ENCODE data around the gene CPXM2.
"Not testable (repeated sequence)": the region's sequence is repeated elsewhere in the genome, so short reads cannot be mapped to it uniquely, and the experiment has no call there.

CPXM2 gene

GRCh38 chr10:123766012-123766411, 125.6 kb downstream of the CPXM2 start:
- DNase-seq: no peak

GRCh38 chr10:123761666-123762230, 129.9 kb downstream of the CPXM2 start:
- no peak for DNase-seq

GRCh38 chr10:123761038-123761428, 130.6 kb downstream of the CPXM2 start:
- no peak for DNase-seq

- DNase-seq: no peak
These were observed 131.1 kb downstream of the CPXM2 start for GRCh38 chr10:123760356-123761037.

GRCh38 chr10:123759501-123760031, 132.0 kb downstream of the CPXM2 start:
- no peak for DNase-seq

DNA sequence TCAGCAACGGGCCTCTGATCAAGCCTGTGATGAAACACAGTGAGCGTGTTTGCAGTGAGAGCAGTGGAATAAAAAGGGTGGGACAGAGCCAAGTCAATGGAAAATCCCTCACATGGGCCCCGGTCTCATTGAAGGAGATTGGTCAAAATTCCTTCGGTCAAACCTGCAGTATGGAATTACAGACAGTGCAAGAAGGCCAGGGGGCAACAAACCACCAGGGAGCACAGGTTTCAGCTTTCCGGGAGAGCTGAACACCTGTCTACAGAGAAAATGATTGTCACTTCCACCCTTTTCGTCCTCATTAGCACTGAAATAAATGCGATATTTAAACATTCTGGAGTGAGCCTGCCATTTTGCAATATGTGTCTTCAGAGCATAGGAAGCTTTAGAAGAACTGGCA, 132.6 kb downstream of the CPXM2 start:
- no peak for DNase-seq

DNA sequence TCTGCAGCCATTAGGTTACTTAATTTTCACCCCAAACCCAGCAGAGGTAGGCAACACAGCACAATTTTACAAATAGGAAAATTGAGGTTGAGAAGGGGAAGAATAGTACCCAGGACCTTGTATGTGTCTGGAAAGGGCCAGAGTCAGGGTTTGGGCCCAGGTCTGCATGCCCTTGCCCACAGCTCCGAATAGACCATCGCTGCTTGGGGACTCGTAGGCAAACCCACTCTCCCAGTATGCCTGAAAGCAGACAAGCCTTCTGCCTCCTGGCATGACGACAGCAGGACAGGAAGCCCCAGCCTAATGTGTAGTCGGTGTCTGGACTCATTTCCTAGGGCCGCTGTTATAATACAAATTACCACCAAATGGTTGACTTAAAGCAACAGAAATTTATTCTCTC, 133.8 kb downstream of the CPXM2 start:
- no peak for DNase-seq

DNA sequence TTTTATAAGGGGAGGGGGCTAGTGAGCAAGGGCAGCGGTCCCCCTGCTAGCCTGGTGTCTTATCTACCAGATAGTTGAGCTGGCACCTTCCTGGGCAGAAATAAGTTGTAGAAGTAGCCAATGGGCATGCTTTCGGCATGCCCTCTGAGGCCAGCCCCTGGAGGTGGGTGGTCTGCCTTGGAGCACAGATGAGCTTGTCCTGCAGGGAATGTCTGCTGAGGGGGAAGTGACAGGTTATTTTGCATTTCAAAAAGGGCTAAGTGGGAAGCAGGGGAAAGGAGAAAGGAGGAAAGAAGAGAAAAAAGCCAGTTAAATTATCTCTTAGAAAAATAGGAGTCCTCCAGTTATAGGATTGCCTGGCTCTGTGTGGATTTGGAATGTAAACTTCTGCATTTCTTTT, 136.5 kb downstream of the CPXM2 start:
- DNase-seq: no peak

- no peak for DNase-seq
These were observed 137.5 kb downstream of the CPXM2 start for GRCh38 chr10:123754123-123754522.

DNA sequence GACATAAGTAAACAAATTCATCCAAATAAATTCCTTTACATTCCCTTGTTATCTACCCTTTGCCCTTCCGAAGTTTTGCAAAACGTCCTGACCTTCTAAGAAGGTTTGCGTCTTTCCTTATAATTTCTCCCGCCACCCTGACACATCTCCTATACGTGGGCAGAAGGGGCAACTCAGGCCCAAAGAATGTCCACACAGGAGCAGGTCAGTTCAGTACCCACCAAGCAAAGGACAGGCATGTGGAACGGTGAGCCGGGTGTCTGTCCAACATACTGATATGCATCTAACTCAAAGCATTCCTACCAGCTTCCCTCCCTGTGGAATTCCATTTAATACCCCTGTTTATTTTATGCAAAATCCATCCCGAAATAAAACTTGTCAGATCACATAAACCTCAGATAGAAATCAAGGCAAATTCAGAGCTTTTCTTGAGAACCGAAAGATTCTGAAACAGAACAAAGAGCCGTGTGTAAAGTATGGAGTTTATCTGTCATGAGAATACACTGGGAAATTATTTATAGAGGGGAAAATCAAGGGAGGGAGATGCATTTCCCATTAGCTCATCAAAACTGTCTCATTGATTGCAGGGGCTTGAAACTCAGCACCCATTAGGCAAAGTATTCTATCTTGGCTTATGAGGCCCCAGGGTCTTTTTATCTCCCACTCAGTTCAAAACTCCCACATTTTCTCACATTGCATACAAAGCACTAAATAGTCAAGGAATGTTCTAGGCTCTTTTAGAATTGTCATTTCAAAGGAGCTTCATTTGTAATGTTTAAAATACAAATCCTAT, 140.1 kb downstream of the CPXM2 start:
- DNase-seq: no peak

- DNase-seq: no peak
These were observed 140.7 kb downstream of the CPXM2 start for GRCh38 chr10:123750901-123751300.

DNA sequence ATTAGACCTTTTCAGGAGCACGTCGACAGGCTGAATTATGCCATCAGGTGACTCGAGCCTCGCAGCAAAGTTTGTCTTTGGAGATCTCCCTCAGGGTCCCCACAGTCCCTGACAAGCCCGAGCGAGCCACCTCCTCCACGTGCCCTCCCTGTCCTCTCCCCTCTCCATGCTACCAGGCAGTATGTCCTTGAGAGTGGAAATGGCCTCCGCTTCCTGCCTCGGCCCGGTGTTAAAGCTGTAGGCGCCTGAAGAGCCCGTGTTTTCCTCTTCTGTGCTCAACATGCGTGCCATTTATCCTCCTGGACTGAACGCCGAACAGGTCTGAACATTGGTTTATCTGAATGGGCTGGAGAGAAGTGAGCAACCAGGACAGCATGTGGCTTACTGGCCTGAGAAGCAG, 142.9 kb downstream of the CPXM2 start:
- no peak for DNase-seq

- no peak for DNase-seq
These were observed 144.2 kb downstream of the CPXM2 start for GRCh38 chr10:123747426-123747825.

DNA sequence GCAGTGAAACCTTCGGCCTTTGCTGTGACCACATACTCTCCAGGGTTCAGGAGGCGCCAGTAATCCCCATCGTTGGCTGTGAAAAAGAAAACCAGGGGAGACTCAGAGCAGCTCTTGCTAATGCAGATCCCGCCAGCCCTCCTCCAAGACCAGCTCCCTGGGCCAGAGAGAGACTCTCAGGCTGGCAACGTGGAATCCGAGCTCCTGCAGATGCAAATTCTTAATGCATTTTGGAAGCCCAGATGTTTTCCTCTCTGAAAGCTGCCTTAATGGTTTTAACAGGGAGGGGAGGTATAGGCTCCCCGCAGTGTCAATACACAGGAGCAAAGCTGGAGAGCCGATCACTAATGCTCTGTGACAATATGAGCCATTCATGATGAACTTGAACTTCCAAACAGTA, 144.7 kb downstream of the CPXM2 start:
- no peak for DNase-seq

- no peak for DNase-seq
These were observed 145.1 kb downstream of the CPXM2 start for GRCh38 chr10:123746520-123746919.

- no peak for DNase-seq
These were observed 145.5 kb downstream of the CPXM2 start for GRCh38 chr10:123746061-123746460.

GRCh38 chr10:123744224-123744536, 147.4 kb downstream of the CPXM2 start:
- DNase-seq: no peak

GRCh38 chr10:123743441-123744223, 148.0 kb downstream of the CPXM2 start:
- DNase-seq: no peak

GRCh38 chr10:123742751-123743440, 148.7 kb downstream of the CPXM2 start:
- no peak for DNase-seq

- DNase-seq: no peak
These were observed 149.9 kb downstream of the CPXM2 start for GRCh38 chr10:123741711-123742110.

GRCh38 chr10:123741146-123741545, 150.5 kb downstream of the CPXM2 start:
- no peak for DNase-seq

DNA sequence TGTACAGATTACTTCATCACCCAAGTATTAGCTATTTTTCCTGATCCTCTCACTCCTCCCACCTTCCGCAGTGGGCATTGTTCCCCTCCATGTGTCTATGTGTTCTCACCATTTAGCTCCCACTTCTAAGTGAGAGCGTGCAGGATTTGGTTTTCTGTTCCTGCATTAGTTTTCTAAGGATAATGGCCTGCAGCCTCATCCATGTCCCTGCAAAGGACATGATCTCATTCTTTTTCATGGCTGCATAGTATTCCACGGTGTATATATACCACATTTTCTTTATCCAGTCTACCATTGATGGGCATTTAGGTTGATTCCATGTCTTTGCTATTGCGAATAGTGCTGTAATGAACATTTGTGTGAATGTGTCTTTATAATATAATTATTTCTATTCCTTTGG, 154.7 kb downstream of the CPXM2 start:
- not testable (repeated sequence) for DNase-seq

- no peak for DNase-seq
These were observed 162.1 kb downstream of the CPXM2 start for GRCh38 chr10:123729523-123729922.
